ENCODE results near the gene OMD. TPM values are rescaled to one million over a fixed set of nuclear protein-coding genes. Genes with fewer than 3 reads are reported as not detected.

OMD gene
- total RNA-seq, 2 donors from 2014 or later, result 3.6 to 6.5 TPM

DNA sequence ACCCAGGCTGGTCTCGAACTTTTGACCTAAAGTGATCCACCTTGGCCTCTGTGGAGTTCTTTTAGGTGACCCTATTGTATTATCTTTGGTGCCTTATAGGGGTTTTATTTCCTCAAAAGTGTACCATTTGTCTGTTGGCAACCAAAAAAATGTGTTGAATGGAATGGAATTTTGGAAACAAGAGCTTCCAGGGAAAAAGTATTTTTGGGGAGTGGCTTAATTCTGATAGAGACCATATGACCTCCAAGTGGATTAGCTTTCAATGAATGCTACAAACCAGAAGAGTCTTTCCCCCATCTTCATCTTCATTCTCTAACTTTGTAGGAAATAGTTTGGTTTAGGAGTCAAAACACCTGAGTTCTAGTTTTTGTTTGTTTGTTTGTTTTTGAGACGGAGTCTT, 16.5 kb downstream of the OMD start:
- TF ChIP-seq, protein P1, sequence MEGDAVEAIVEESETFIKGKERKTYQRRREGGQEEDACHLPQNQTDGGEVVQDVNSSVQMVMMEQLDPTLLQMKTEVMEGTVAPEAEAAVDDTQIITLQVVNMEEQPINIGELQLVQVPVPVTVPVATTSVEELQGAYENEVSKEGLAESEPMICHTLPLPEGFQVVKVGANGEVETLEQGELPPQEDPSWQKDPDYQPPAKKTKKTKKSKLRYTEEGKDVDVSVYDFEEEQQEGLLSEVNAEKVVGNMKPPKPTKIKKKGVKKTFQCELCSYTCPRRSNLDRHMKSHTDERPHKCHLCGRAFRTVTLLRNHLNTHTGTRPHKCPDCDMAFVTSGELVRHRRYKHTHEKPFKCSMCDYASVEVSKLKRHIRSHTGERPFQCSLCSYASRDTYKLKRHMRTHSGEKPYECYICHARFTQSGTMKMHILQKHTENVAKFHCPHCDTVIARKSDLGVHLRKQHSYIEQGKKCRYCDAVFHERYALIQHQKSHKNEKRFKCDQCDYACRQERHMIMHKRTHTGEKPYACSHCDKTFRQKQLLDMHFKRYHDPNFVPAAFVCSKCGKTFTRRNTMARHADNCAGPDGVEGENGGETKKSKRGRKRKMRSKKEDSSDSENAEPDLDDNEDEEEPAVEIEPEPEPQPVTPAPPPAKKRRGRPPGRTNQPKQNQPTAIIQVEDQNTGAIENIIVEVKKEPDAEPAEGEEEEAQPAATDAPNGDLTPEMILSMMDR (IDR thresholded peaks at IDR 0.05), result no peak
- TF ChIP-seq POLR2AphosphoS5 (IDR thresholded peaks at IDR 0.05), result no peak
- no peak for TF ChIP-seq POLR2A (IDR thresholded peaks at IDR 0.05)
- no peak overlapping the region for H3K27ac ChIP-seq
- no peak for DNase-seq (ENCODE audit: low spot score)
- intact Hi-C loops (cut with DNase I), result no loop called here
- H3K9me3 ChIP-seq, result no peaks in the 10 kb centered on the region
- 100% methylated on average over 2 of the region's 2 CpGs for WGBS
- H3K36me3 ChIP-seq, result no peaks in the 10 kb centered on the region
- H3K4me3 ChIP-seq, result no peak overlapping the region
- no peaks in the 10 kb centered on the region for H3K27me3 ChIP-seq (replicated peaks; ENCODE audit: insufficient read depth)
- H3K4me1 ChIP-seq (replicated peaks), result no peaks in the 10 kb centered on the region

- no peaks in the 10 kb centered on the region for H3K9me3 ChIP-seq
- 38% methylated on average over 3 of the region's 3 CpGs for WGBS
- DNase-seq (ENCODE audit: low spot score), result peak; percentile 10
- no peaks in the 10 kb centered on the region for H3K27me3 ChIP-seq (replicated peaks; ENCODE audit: insufficient read depth)
- H3K27ac ChIP-seq, result peak overlapping the region in 1 of 2 donors; percentile 18
- intact Hi-C loops (cut with DNase I), result no loop called here
- TF ChIP-seq POLR2AphosphoS5 (IDR thresholded peaks at IDR 0.05), result peak; percentile 13
- TF ChIP-seq, protein P1 (IDR thresholded peaks at IDR 0.05), result no peak
- no peak for TF ChIP-seq POLR2A (IDR thresholded peaks at IDR 0.05)
- H3K4me1 ChIP-seq (replicated peaks), result no peaks in the 10 kb centered on the region
- no peak overlapping the region for H3K4me3 ChIP-seq
- H3K36me3 ChIP-seq, result no peaks in the 10 kb centered on the region
These were observed 17.8 kb downstream of the OMD start for GRCh38 chr9:92406477-92406876.

GRCh38 chr9:92405818-92406217, 18.5 kb downstream of the OMD start:
- WGBS, result 50% methylated on average over 4 of the region's 4 CpGs
- H3K4me3 ChIP-seq, result no peak overlapping the region
- intact Hi-C loops (cut with DNase I), result no loop called here
- H3K36me3 ChIP-seq, result no peaks in the 10 kb centered on the region
- H3K4me1 ChIP-seq (replicated peaks), result no peaks in the 10 kb centered on the region
- H3K27me3 ChIP-seq (replicated peaks; ENCODE audit: insufficient read depth), result no peaks in the 10 kb centered on the region
- peak overlapping the region; percentile 18 to 38 for H3K27ac ChIP-seq
- DNase-seq (ENCODE audit: low spot score), result no peak
- H3K9me3 ChIP-seq, result no peaks in the 10 kb centered on the region
- TF ChIP-seq, protein P1 (IDR thresholded peaks at IDR 0.05), result no peak
- no peak for TF ChIP-seq POLR2AphosphoS5 (IDR thresholded peaks at IDR 0.05)
- no peak for TF ChIP-seq POLR2A (IDR thresholded peaks at IDR 0.05)

GRCh38 chr9:92404042-92404836, 20.0 kb downstream of the OMD start, which contains the start of gene OGN:
Gene OGN (minus strand): TSS chr9:92404578. CDS start chr9:92403407, 1,171 bp downstream.
- Histone ChIP-seq H3K27ac (peak within 1 kb of the TSS in 1 of 2 donors; percentile 30), H3K36me3 (no peaks in the 10 kb centered on the region), H3K4me3 (peak within 1 kb of the TSS in 1 of 2 donors; percentile 10), H3K27me3 (replicated peaks; ENCODE audit: insufficient read depth) (no peaks in the 10 kb centered on the region), H3K4me1 (replicated peaks) (no peaks in the 10 kb centered on the region), H3K9me3 (no peaks in the 10 kb centered on the region)
- no peak for DNase-seq (ENCODE audit: low spot score)
- 53% methylated on average over 5 of the region's 5 CpGs for WGBS
- TF ChIP-seq POLR2AphosphoS5 (IDR thresholded peaks at IDR 0.05), result no peak
- TF ChIP-seq, protein P1 (IDR thresholded peaks at IDR 0.05), result no peak
- TF ChIP-seq POLR2A (IDR thresholded peaks at IDR 0.05), result no peak
- intact Hi-C loops (cut with DNase I), result no loop called here

All from prostate gland (tissue), 2 donors.